NCI-H2081 (cell line): ENCODE data around the gene SNW1.
A peak's percentile ranks its signal among the peaks of the same experiment; 100 is the strongest.
"Not testable (repeated sequence)": the region's sequence is repeated elsewhere in the genome, so short reads cannot be mapped to it uniquely, and the experiment has no call there.

Experiments
- DNase-seq, 2 experiments: peaks; one replicate each; lab custom pipeline; 2025; lab: John Stamatoyannopoulos, UW

SNW1 gene

GRCh38 chr14:77760381-77761204, at the start of gene SNW1:
SNW1 (minus strand) TSS chr14:77761156; CDS start chr14:77761127, 29 bp downstream.
- DNase-seq, result peak; percentile 96 to 97

GRCh38 chr14:77809011-77809410, 48.1 kb upstream of the SNW1 start:
- DNase-seq, result no peak

- DNase-seq, result no peak
These were observed 47.3 kb upstream of the SNW1 start for GRCh38 chr14:77808250-77808649.

- no peak for DNase-seq
These were observed 44.8 kb upstream of the SNW1 start for GRCh38 chr14:77805706-77806105.

GRCh38 chr14:77804592-77804991, 43.6 kb upstream of the SNW1 start:
- no peak for DNase-seq

- DNase-seq, result no peak
These were observed 39.9 kb upstream of the SNW1 start for GRCh38 chr14:77800814-77801213.

- DNase-seq, result peak; percentile 79 to 91
These were observed 39.1 kb upstream of the SNW1 start, which contains the start of gene ADCK1 for GRCh38 chr14:77799863-77800730. ADCK1 (plus strand) TSS chr14:77800109; CDS start chr14:77818979, 18,870 bp downstream.

GRCh38 chr14:77799456-77799855, 38.5 kb upstream of the SNW1 start:
- not testable (repeated sequence) for DNase-seq

GRCh38 chr14:77794357-77794756, 33.4 kb upstream of the SNW1 start:
- no peak for DNase-seq

- not testable (repeated sequence) for DNase-seq
These were observed 32.3 kb upstream of the SNW1 start for GRCh38 chr14:77793255-77793654.

- DNase-seq, result no peak
These were observed 30.3 kb upstream of the SNW1 start for GRCh38 chr14:77791225-77791600.

- no peak for DNase-seq
These were observed 29.7 kb upstream of the SNW1 start for GRCh38 chr14:77790566-77791224.

GRCh38 chr14:77786148-77786547, 25.2 kb upstream of the SNW1 start:
- DNase-seq, result no peak

GRCh38 chr14:77782202-77782601, 21.2 kb upstream of the SNW1 start:
- no peak for DNase-seq

GRCh38 chr14:77773966-77774365, 13.0 kb upstream of the SNW1 start:
- DNase-seq, result not testable (repeated sequence)

GRCh38 chr14:77768442-77769069, 7.6 kb upstream of the SNW1 start:
- not testable (repeated sequence) for DNase-seq

- DNase-seq, result no peak
These were observed 3.0 kb upstream of the SNW1 start for GRCh38 chr14:77763978-77764377.

GRCh38 chr14:77763316-77763715, 2.4 kb upstream of the SNW1 start:
- DNase-seq, result no peak

- peak in 1 of 2 experiments; percentile 35 for DNase-seq
These were observed 412 bp upstream of the SNW1 start for GRCh38 chr14:77761205-77761931.

- DNase-seq, result no peak
These were observed 8.0 kb downstream of the SNW1 start for GRCh38 chr14:77752799-77753516.
